ENCODE data around the gene LAMA3.
"Not testable (repeated sequence)": the region's sequence is repeated elsewhere in the genome, so short reads cannot be mapped to it uniquely, and the experiment has no call there.

Gene LAMA3

DNA sequence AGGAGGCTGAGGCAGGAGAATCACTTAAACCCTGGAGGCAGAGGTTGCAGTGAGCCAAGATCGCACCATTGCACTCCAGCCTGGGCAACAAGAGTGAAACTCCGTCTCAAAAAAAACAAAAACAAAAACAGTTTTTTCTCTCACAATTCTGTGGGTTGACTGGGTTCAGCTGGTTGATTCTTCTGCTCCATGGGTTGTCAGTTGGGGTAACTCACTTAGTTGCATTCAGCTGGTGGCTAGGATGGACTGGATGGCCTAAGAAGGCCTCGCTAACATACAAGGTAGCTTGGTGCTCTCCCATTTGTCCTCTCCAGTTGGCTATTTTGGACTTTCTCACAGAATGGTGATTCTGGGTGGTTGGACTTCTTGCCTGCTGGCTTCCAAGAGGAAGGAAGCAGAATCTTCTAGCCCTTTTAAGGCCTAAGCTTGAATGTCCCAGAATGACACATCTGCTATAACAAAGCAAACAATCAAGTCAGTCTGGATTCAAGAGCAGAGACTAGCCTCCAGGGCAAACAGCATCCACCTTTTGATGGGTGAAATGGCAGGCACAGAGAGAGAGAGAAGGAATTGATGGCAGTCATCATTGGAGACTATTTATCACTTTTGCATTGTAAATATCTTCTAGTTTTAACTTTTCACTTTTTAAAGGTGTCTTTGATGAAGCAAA is 17.9 kb downstream of the LAMA3 start:
- DNase-seq (ENCODE audit: low read depth), result no peak

- no peak for DNase-seq (ENCODE audit: low read depth)
Observed at GRCh38 chr18:23710068-23710527, 20.8 kb downstream of the LAMA3 start.

- no peak for DNase-seq (ENCODE audit: low read depth)
Observed at GRCh38 chr18:23710946-23711345, 21.7 kb downstream of the LAMA3 start.

- no peak for DNase-seq (ENCODE audit: low read depth)
Observed at GRCh38 chr18:23711426-23711825, 22.2 kb downstream of the LAMA3 start.

DNA sequence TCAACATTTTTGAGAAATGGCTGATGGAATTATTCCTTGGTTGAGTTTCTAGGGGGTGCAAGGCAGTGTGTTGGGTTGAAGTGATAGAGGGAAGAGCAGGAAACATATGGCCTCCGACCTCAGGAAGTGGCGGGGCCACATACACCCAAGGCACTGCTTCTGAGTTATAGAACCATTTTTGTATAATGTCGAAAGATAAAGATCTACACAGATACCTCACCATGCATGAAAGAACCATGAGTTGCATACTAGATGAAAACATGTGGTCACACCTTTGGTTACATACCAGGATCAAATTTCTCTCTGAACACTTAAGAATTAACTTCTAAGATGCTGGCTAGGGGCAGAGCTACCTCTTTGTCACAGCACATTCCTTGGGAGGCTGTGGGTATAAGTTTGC is 23.2 kb downstream of the LAMA3 start:
- DNase-seq (ENCODE audit: low read depth), result no peak

DNA sequence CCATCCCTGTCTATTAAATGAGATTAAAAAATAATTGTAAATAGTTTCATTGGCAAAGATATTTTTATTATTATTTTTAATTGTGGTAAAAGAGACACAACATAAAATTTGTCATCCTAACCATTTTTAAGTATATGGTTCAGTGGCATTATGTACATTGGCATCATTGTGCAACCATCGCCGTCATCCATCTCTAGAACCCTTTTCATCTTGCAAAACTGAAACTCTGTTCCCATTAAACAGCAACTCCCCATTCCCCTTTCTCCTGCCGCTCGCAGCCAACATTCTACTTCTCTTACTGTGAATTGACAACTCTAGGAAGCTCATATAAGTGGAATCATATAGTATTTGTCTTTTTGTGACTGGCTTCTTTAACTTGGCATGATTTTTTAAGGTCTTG is 25.3 kb downstream of the LAMA3 start:
- DNase-seq (ENCODE audit: low read depth), result no peak

DNA sequence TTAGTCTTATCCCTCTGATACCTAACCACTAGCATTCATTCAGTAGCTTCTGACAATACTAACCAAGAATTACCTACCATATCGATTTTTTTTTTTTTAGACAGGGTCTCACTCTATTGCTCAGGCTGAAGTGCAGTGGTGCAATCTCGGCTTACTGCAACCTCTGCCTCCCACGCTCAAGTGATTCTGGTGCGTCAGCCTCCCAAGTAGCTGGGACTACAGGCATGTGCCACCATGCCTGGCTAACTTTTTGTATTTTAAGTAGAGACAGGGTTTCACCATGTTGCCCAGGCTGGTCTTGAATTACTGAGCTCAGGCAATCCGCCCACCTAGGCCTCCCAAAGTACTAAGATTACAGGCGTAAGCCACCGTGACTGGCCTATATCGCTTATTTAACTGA is 26.8 kb downstream of the LAMA3 start:
- DNase-seq (ENCODE audit: low read depth), result not testable (repeated sequence)

GRCh38 chr18:23716516-23716915 is 27.3 kb downstream of the LAMA3 start:
- DNase-seq (ENCODE audit: low read depth), result no peak

DNA sequence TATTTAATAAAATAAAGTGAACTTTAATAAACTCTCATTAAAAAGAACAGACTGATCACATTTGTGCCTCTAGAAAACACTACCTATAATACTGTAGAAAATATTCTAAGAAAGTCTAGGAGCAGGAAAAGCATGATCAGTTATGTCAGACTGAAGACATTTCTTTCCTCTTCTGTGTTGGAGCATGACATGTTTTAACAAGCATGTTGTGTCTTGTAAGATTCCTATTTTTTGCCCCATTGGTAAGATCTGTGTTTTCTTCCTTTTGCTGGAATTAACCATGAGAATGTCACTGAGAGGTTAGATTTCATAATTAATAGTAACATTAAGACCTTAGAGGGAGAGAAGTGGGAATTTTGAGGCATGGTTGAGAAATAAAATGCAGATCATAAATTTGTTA is 27.7 kb downstream of the LAMA3 start:
- DNase-seq (ENCODE audit: low read depth), result no peak

- DNase-seq (ENCODE audit: low read depth), result no peak
Observed at GRCh38 chr18:23718243-23718720, 29.0 kb downstream of the LAMA3 start.

DNA sequence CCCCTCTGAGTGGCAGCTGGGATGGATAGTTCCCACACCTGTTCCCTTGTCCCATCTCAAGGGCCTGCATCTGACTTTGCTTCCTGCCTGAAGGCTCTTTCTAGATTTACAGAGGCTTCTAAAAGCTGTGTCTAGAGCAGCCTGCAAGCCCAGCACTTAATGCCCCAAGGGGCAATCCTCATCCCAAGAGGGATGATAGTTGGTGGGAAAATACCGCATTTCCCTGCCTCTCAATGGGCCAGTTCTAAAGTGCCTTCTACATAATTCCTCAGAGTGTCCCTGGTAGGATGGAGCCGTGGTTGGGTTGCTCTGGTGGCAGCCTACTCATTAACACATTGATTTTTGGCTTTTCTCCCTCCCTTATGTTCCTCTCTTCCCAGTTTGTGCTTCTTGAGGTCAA is 29.5 kb downstream of the LAMA3 start:
- no peak for DNase-seq (ENCODE audit: low read depth)

- DNase-seq (ENCODE audit: low read depth), result no peak
Observed at GRCh38 chr18:23719634-23720201, 30.5 kb downstream of the LAMA3 start.

GRCh38 chr18:23721696-23722480 is 32.6 kb downstream of the LAMA3 start:
- DNase-seq (ENCODE audit: low read depth), result no peak

GRCh38 chr18:23722646-23723045 is 33.4 kb downstream of the LAMA3 start:
- DNase-seq (ENCODE audit: low read depth), result no peak

GRCh38 chr18:23723121-23723520 is 33.9 kb downstream of the LAMA3 start:
- DNase-seq (ENCODE audit: low read depth), result no peak

- DNase-seq (ENCODE audit: low read depth), result no peak
Observed at GRCh38 chr18:23724681-23725080, 35.4 kb downstream of the LAMA3 start.

- DNase-seq (ENCODE audit: low read depth), result no peak
Observed at GRCh38 chr18:23725351-23725750, 36.1 kb downstream of the LAMA3 start.

- no peak for DNase-seq (ENCODE audit: low read depth)
Observed at GRCh38 chr18:23725827-23726661, 36.8 kb downstream of the LAMA3 start.

GRCh38 chr18:23727707-23728493 is 38.6 kb downstream of the LAMA3 start:
- DNase-seq (ENCODE audit: low read depth), result no peak

GRCh38 chr18:23730857-23731256 is 41.6 kb downstream of the LAMA3 start:
- DNase-seq (ENCODE audit: low read depth), result no peak

GRCh38 chr18:23731861-23732260 is 42.6 kb downstream of the LAMA3 start:
- DNase-seq (ENCODE audit: low read depth), result no peak
